HepG2 (cell line): ENCODE results near the gene GRM5. TPM values are rescaled to one million over a fixed set of nuclear protein-coding genes. Genes with fewer than 3 reads are reported as not detected.
A peak's percentile ranks its signal among the peaks of the same experiment; 100 is the strongest.

Experiments
- ARID3A ChIP-seq: IDR thresholded peaks from 2 replicates; pipeline ENCODE4 v1.6.1; 2012; ENCODE audit warnings: low read depth, low read length, improper control_type of control experiment
- ATF4 ChIP-seq, 2 experiments: fragments of 450-650 bp in 1 of 2; sonication (generic) in 1 of 2; formaldehyde crosslinking; IDR thresholded peaks; 2 replicates each; pipeline versions ENCODE4 v1.5.0 to v1.8.0; 2020 to 2022; ENCODE audit warnings: mild to moderate bottlenecking in 1 of 2, missing genetic modification reagents in 1 of 2
- ATF7 ChIP-seq, 2 experiments: fragments of 450-650 bp in 1 of 2; sonication (generic) in 1 of 2; formaldehyde crosslinking in 1 of 2; IDR thresholded peaks; 2 replicates each; pipeline versions ENCODE4 v1.4.0 to v1.6.1; 2016 to 2020; ENCODE audit warnings: antibody characterized with exemption in 1 of 2, mild to moderate bottlenecking in 1 of 2, missing genetic modification reagents in 1 of 2
- DNMT1 ChIP-seq: sonication (generic); formaldehyde crosslinking; IDR thresholded peaks from 2 replicates; pipeline ENCODE4 v1.5.1; 2020; ENCODE audit warnings: mild to moderate bottlenecking, missing genetic modification reagents
- FOXA1 ChIP-seq, 2 experiments: fragments of 450-650 bp in 1 of 2; sonication (generic) in 1 of 2; formaldehyde crosslinking in 1 of 2; IDR thresholded peaks; 2 replicates each; pipeline versions ENCODE4 v1.4.0 to v1.6.1; 2016 to 2020; ENCODE audit warnings: missing genetic modification reagents in 1 of 2
- FOXP1 ChIP-seq, 2 experiments: fragments of 450-650 bp in 1 of 2; IDR thresholded peaks; 2 replicates each; pipeline ENCODE4 v1.6.1; 2017 to 2018; ENCODE audit warnings: antibody characterized with exemption in 1 of 2
- HNRNPL ChIP-seq: fragments of 200-400 bp; formaldehyde crosslinking; IDR thresholded peaks from 2 replicates; pipeline ENCODE4 v1.6.1; 2017; ENCODE audit warnings: mild to moderate bottlenecking, low read depth, low read length
- MAFK ChIP-seq, 2 experiments: IDR thresholded peaks in 1 of 2; conservative IDR thresholded peaks in 1 of 2; 2 replicates each; pipeline ENCODE4 v1.6.1; 2011; ENCODE audit warnings: improper control_type of control experiment in 2 of 2, low read length in 2 of 2
- MTF1 ChIP-seq: sonication (generic); formaldehyde crosslinking; IDR thresholded peaks from 2 replicates; pipeline ENCODE4 v1.5.0; 2020; ENCODE audit warnings: missing genetic modification reagents
- NR2F6 ChIP-seq, 2 experiments: IDR thresholded peaks; 2 replicates each; pipeline ENCODE4 v1.6.1; 2016; ENCODE audit warnings: antibody characterized with exemption in 1 of 2, mild to moderate bottlenecking in 1 of 2
- PHF20 ChIP-seq: sonication (generic); formaldehyde crosslinking; IDR thresholded peaks from 2 replicates; pipeline ENCODE4 v1.5.0; 2020; ENCODE audit warnings: mild to moderate bottlenecking, missing genetic modification reagents
- REXO4 ChIP-seq: sonication (generic); formaldehyde crosslinking; IDR thresholded peaks from 2 replicates; pipeline ENCODE4 v1.8.0; 2022; ENCODE audit warnings: missing genetic modification reagents, mild to moderate bottlenecking, borderline replicate concordance
- SMAD1 ChIP-seq: sonication (generic); formaldehyde crosslinking; IDR thresholded peaks from 2 replicates; pipeline ENCODE4 v1.4.0; 2020; ENCODE audit warnings: missing genetic modification reagents, low read depth, mild to moderate bottlenecking, borderline replicate concordance
- ZC3H13 ChIP-seq: sonication (generic); formaldehyde crosslinking; IDR thresholded peaks from 2 replicates; pipeline ENCODE4 v1.8.1; 2023; ENCODE audit warnings: mild to moderate bottlenecking, missing genetic modification reagents, moderate library complexity
- ZKSCAN8 ChIP-seq: IDR thresholded peaks from 2 replicates; pipeline ENCODE4 v1.6.1; 2016; ENCODE audit warnings: borderline replicate concordance, missing genetic modification reagents, missing compliant biosample characterization
- ZNF333 ChIP-seq: sonication (generic); formaldehyde crosslinking; IDR thresholded peaks from 2 replicates; pipeline ENCODE4 v1.4.0; 2020; ENCODE audit warnings: mild to moderate bottlenecking, missing genetic modification reagents, borderline replicate concordance
- ZNF605 ChIP-seq: sonication (generic); formaldehyde crosslinking; IDR thresholded peaks from 2 replicates; pipeline ENCODE4 v1.8.0; 2022; ENCODE audit warnings: mild to moderate bottlenecking, missing genetic modification reagents
- ZNF670 ChIP-seq: sonication (generic); formaldehyde crosslinking; IDR thresholded peaks from 2 replicates; pipeline ENCODE4 v1.8.0; 2022; ENCODE audit warnings: mild to moderate bottlenecking, missing genetic modification reagents, borderline replicate concordance
- polyA plus RNA-seq, 8 experiments: library from polyadenylated mRNA; depleted of rRNA in 3 of 8; stranded (reverse) in 7 of 8; unstranded in 1 of 8; fragments of >200 nt; fragmentation: Illumina TruSeq in 4 of 8; extraction: Trizol in 4 of 8; gene quantifications; 2 replicates each; pipeline versions ENCODE4 v1.2.1 to v1.2.3, GENCODE V29; 2011 to 2016; ENCODE audit warnings: low read depth in 4 of 8, missing spikeins in 1 of 8, mixed read lengths in 1 of 8; ENCODE audit not compliant: insufficient read depth in 1 of 8
- total RNA-seq, 5 experiments: library from RNA; depleted of rRNA; stranded (reverse); fragments of >200 nt; fragmentation: Illumina TruSeq; extraction: Trizol; gene quantifications; 2 replicates each; pipeline ENCODE4 v1.2.3, GENCODE V29; 2016; ENCODE audit warnings: low read depth in 1 of 5
- TF ChIP-seq, protein P1 (sequence below): sonication (generic); formaldehyde crosslinking; IDR thresholded peaks from 2 replicates; pipeline ENCODE4 v1.5.0; 2020; ENCODE audit warnings: missing genetic modification reagents
- TF ChIP-seq, protein P2 (sequence below): sonication (generic); formaldehyde crosslinking; IDR thresholded peaks from 2 replicates; pipeline ENCODE4 v1.5.1; 2020; ENCODE audit warnings: mild to moderate bottlenecking, missing genetic modification reagents, moderate library complexity
- TF ChIP-seq, protein P3 (sequence below): IDR thresholded peaks from 2 replicates; pipeline ENCODE4 v1.6.1; 2016; ENCODE audit warnings: low read depth, borderline replicate concordance
- TF ChIP-seq, protein P4 (sequence below): sonication (generic); formaldehyde crosslinking; IDR thresholded peaks from 2 replicates; pipeline ENCODE4 v1.5.0; 2020; ENCODE audit warnings: missing genetic modification reagents, mild to moderate bottlenecking, borderline replicate concordance

Gene GRM5
- total and polyA plus RNA-seq, 2 of the 13 experiments (the other 11 are each of a cell fraction or from before 2014, with no cell fraction given), result not detected

- TF ChIP-seq ARID3A, result no peak
- TF ChIP-seq ZNF333 (CRISPR knock-in tag), result no peak
- TF ChIP-seq REXO4 (CRISPR knock-in tag), result no peak
- TF ChIP-seq ZKSCAN8 (CRISPR knock-in tag), result no peak
- no peak for TF ChIP-seq SMAD1
- 0 out of 2 replicates have a peak, but pooled peaks have one; percentile 15 for TF ChIP-seq FOXA1 (IDR thresholded peaks at IDR 0.05)
- no peak for TF ChIP-seq FOXA1 (CRISPR knock-in tag; IDR thresholded peaks at IDR 0.05)
- TF ChIP-seq, protein P1, sequence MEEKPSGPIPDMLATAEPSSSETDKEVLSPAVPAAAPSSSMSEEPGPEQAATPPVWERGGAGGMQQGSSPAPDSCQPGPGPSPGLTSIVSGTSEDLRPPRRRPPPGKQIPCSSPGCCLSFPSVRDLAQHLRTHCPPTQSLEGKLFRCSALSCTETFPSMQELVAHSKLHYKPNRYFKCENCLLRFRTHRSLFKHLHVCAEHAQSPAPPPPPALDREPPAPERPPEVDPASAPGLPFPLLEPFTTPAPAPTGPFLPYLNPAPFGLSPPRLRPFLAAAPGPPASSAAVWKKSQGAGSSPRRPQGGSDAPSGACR, result no peak
- no peak for TF ChIP-seq ZNF670 (CRISPR knock-in tag)
- no peak for TF ChIP-seq ZC3H13 (CRISPR knock-in tag)
- no peak for TF ChIP-seq ZNF605 (CRISPR knock-in tag)
- TF ChIP-seq HNRNPL, result no peak
- TF ChIP-seq, protein P2, sequence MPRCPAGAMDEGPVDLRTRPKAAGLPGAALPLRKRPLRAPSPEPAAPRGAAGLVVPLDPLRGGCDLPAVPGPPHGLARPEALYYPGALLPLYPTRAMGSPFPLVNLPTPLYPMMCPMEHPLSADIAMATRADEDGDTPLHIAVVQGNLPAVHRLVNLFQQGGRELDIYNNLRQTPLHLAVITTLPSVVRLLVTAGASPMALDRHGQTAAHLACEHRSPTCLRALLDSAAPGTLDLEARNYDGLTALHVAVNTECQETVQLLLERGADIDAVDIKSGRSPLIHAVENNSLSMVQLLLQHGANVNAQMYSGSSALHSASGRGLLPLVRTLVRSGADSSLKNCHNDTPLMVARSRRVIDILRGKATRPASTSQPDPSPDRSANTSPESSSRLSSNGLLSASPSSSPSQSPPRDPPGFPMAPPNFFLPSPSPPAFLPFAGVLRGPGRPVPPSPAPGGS (CRISPR knock-in tag), result no peak
- TF ChIP-seq, protein P3, sequence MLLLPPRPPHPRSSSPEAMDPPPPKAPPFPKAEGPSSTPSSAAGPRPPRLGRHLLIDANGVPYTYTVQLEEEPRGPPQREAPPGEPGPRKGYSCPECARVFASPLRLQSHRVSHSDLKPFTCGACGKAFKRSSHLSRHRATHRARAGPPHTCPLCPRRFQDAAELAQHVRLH, result no peak
- TF ChIP-seq NR2F6 (IDR thresholded peaks at IDR 0.05), result peak; percentile 54
- TF ChIP-seq NR2F6 (CRISPR knock-in tag; IDR thresholded peaks at IDR 0.05), result no peak
- 0 out of 2 replicates have a peak, but pooled peaks have one; percentile 5 for TF ChIP-seq ATF7 (IDR thresholded peaks at IDR 0.05)
- TF ChIP-seq ATF7 (CRISPR knock-in tag; IDR thresholded peaks at IDR 0.05), result no peak
- no peak for TF ChIP-seq PHF20 (CRISPR knock-in tag)
- TF ChIP-seq, protein P4, sequence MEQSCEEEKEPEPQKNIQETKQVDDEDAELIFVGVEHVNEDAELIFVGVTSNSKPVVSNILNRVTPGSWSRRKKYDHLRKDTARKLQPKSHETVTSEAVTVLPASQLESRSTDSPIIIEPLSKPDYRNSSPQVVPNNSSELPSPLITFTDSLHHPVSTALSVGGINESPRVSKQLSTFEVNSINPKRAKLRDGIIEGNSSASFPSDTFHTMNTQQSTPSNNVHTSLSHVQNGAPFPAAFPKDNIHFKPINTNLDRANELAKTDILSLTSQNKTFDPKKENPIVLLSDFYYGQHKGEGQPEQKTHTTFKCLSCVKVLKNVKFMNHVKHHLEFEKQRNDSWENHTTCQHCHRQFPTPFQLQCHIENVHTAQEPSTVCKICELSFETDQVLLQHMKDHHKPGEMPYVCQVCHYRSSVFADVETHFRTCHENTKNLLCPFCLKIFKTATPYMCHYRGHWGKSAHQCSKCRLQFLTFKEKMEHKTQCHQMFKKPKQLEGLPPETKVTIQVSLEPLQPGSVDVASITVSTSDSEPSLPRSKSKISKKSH (CRISPR knock-in tag), result no peak
- no peak for TF ChIP-seq DNMT1 (CRISPR knock-in tag)
- TF ChIP-seq MAFK (conservative IDR thresholded peaks at IDR 0.05 in 1 of 2, IDR thresholded peaks at IDR 0.05 in 1 of 2; ENCODE audit: low read length in 2 of 2), result peak; percentile 69 to 76; a peak in 3 of 4 replicates
- no peak for TF ChIP-seq FOXP1 (IDR thresholded peaks at IDR 0.05)
- TF ChIP-seq FOXP1 (CRISPR knock-in tag; IDR thresholded peaks at IDR 0.05), result peak; percentile 58; the same call in 1 of the 2 replicates
- TF ChIP-seq ATF4 (CRISPR knock-in tag; IDR thresholded peaks at IDR 0.05), result peak in 1 of 2 experiments; percentile 86; a peak in 2 of 4 replicates
- TF ChIP-seq MTF1 (CRISPR knock-in tag), result no peak
These were observed 238.6 kb downstream of the GRM5 start (continued) for GRCh38 chr11:88827018-88827676.
